Measurements from ENCODE around the gene SLC28A1.

Gene SLC28A1

GRCh38 chr15:84953136-84953535, 68.7 kb downstream of the SLC28A1 start:
- no peak for DNase-seq (ENCODE audit: low read depth)
- TF ChIP-seq CTCF (IDR thresholded peaks at IDR 0.05; ENCODE audit: insufficient read depth, low read depth, low read length, missing control alignments), result no peak
- H3K4me3 ChIP-seq (ENCODE audit: low read depth, low read length), result no peak overlapping the region

- no peak for DNase-seq (ENCODE audit: low read depth)
- TF ChIP-seq CTCF (IDR thresholded peaks at IDR 0.05; ENCODE audit: insufficient read depth, low read depth, low read length, missing control alignments), result no peak
- no peak overlapping the region for H3K4me3 ChIP-seq (ENCODE audit: low read depth, low read length)
Observed at GRCh38 chr15:84953726-84954125, 69.3 kb downstream of the SLC28A1 start.

GRCh38 chr15:84955089-84955848, 70.8 kb downstream of the SLC28A1 start:
- H3K4me3 ChIP-seq (ENCODE audit: low read depth, low read length), result peak overlapping the region; percentile 8; the same call in 1 of the 2 replicates
- TF ChIP-seq CTCF (IDR thresholded peaks at IDR 0.05; ENCODE audit: insufficient read depth, low read depth, low read length, missing control alignments), result peak; percentile 72
- DNase-seq (ENCODE audit: low read depth), result peak; percentile 56

- TF ChIP-seq CTCF (IDR thresholded peaks at IDR 0.05; ENCODE audit: insufficient read depth, low read depth, low read length, missing control alignments), result no peak
Observed at GRCh38 chr15:84956199-84956598, 71.7 kb downstream of the SLC28A1 start.

GRCh38 chr15:84960391-84961113, 76.1 kb downstream of the SLC28A1 start:
- no peak overlapping the region for H3K4me3 ChIP-seq (ENCODE audit: low read depth, low read length)
- DNase-seq (ENCODE audit: low read depth), result no peak
- no peak for TF ChIP-seq CTCF (IDR thresholded peaks at IDR 0.05; ENCODE audit: insufficient read depth, low read depth, low read length, missing control alignments)

More at GRCh38 chr15:84956199-84956598, 71.7 kb downstream of the SLC28A1 start:
- DNase-seq (ENCODE audit: low read depth), result no peak
- no peak overlapping the region for H3K4me3 ChIP-seq (ENCODE audit: low read depth, low read length)

GRCh38 chr15:84961114-84961452, 76.6 kb downstream of the SLC28A1 start:
- no peak overlapping the region for H3K4me3 ChIP-seq (ENCODE audit: low read depth, low read length)
- DNase-seq (ENCODE audit: low read depth), result no peak
- no peak for TF ChIP-seq CTCF (IDR thresholded peaks at IDR 0.05; ENCODE audit: insufficient read depth, low read depth, low read length, missing control alignments)
